ENCODE results near the gene TET1. TPM values are rescaled to one million over a fixed set of nuclear protein-coding genes. Genes with fewer than 3 reads are reported as not detected.

The TET1 gene
- total RNA-seq, 1 experiment from 2014 or later, result 3.0 TPM

GRCh38 chr10:68560943-68561864, 1.1 kb downstream of the TET1 start:
- BruUV-seq (replicated peaks), result no TSS peak
- Histone ChIP-seq H3K4me2 (ENCODE audit: low read length) (peak overlapping the region; percentile 92), H2AFZ (ENCODE audit: low read length) (peak overlapping the region; percentile 97), H3K79me2 (ENCODE audit: low read length) (peaks cover 11% of the 10 kb centered on the region; the same call in 1 of the 2 replicates), H3K27me3 (ENCODE audit: low read length) (no peaks in the 10 kb centered on the region), H4K20me1 (ENCODE audit: low read length) (no peaks in the 10 kb centered on the region), H3K4me3 (ENCODE audit: low read length) (peak overlapping the region; percentile 96), H3K9me2 (replicated peaks; ENCODE audit: low read length) (no peaks in the 10 kb centered on the region), H3K9ac (ENCODE audit: low read length) (peak overlapping the region; percentile 62), H3F3A (ENCODE audit: low read length, unreplicated experiment) (no peaks in the 10 kb centered on the region), H3K36me3 (ENCODE audit: low read depth, low read length) (no peaks in the 10 kb centered on the region), H3K27ac (ENCODE audit: low read length) (no peak overlapping the region), H3K4me1 (ENCODE audit: insufficient read depth, low read length) (no peaks in the 10 kb centered on the region), H3K9me3 (ENCODE audit: low read length) (no peaks in the 10 kb centered on the region)
- intact Hi-C loops (cut with micrococcal nuclease), result loop anchor here (1.0 kb wide), 1 partner anchor 39 kb away; no protein-coding TSS in a partner anchor
- POLR2A ChIA-PET (ENCODE audit: unreplicated experiment), result no interaction called here
- DNase-seq (no peak), ATAC-seq (peak; percentile 36)
- CTCF ChIA-PET, result no interaction called here
- TF ChIP-seq EZH2 (IDR thresholded peaks at IDR 0.05; ENCODE audit: low read length, unreplicated experiment) (no peak), CTCF (conservative IDR thresholded peaks at IDR 0.05; ENCODE audit: low read depth, low read length) (no peak), EZH2phosphoT487 (IDR thresholded peaks at IDR 0.05; ENCODE audit: borderline replicate concordance, low read length) (no peak)

GRCh38 chr10:68561865-68562649, 1.9 kb downstream of the TET1 start:
- H3K36me3 ChIP-seq (ENCODE audit: low read depth, low read length), result no peaks in the 10 kb centered on the region
- POLR2A ChIA-PET (ENCODE audit: unreplicated experiment), result no interaction called here

More at GRCh38 chr10:68561865-68562649, 1.9 kb downstream of the TET1 start:
- CTCF ChIA-PET, result no interaction called here
- peaks cover 11% of the 10 kb centered on the region; the same call in 1 of the 2 replicates for H3K79me2 ChIP-seq (ENCODE audit: low read length)
- H3K9ac ChIP-seq (ENCODE audit: low read length), result no peak overlapping the region
- H3K9me2 ChIP-seq (replicated peaks; ENCODE audit: low read length), result no peaks in the 10 kb centered on the region
- BruUV-seq (replicated peaks), result TSS peak; percentile 25
- no peaks in the 10 kb centered on the region for H3F3A ChIP-seq (ENCODE audit: low read length, unreplicated experiment)
- no peaks in the 10 kb centered on the region for H3K9me3 ChIP-seq (ENCODE audit: low read length)
- ATAC-seq (no peak), DNase-seq (no peak)
- no peak overlapping the region for H3K27ac ChIP-seq (ENCODE audit: low read length)
- no peaks in the 10 kb centered on the region for H3K27me3 ChIP-seq (ENCODE audit: low read length)
- no peak for TF ChIP-seq EZH2 (IDR thresholded peaks at IDR 0.05; ENCODE audit: low read length, unreplicated experiment)
- no peak for TF ChIP-seq CTCF (conservative IDR thresholded peaks at IDR 0.05; ENCODE audit: low read depth, low read length)
- TF ChIP-seq EZH2phosphoT487 (IDR thresholded peaks at IDR 0.05; ENCODE audit: borderline replicate concordance, low read length), result no peak
- H3K4me2 ChIP-seq (ENCODE audit: low read length), result no peak overlapping the region
- H2AFZ ChIP-seq (ENCODE audit: low read length), result no peak overlapping the region
- intact Hi-C loops (cut with micrococcal nuclease), result no loop called here
- H3K4me1 ChIP-seq (ENCODE audit: insufficient read depth, low read length), result no peaks in the 10 kb centered on the region
- H4K20me1 ChIP-seq (ENCODE audit: low read length), result no peaks in the 10 kb centered on the region
- H3K4me3 ChIP-seq (ENCODE audit: low read length), result no peak overlapping the region
